NCI-H460 (cell line): ENCODE results near the gene UPK3BL1. TPM values are rescaled to one million over a fixed set of nuclear protein-coding genes. Genes with fewer than 3 reads are reported as not detected.
"Not testable (repeated sequence)": the region's sequence is repeated elsewhere in the genome, so short reads cannot be mapped to it uniquely, and the experiment has no call there.

ENCODE experiments used
- DNase-seq: peaks from one replicate; pipeline ENCODE4 v3.0.0-alpha.2; 2016; ENCODE audit warnings: low read depth; ENCODE audit errors: extremely low read depth
- total RNA-seq: library from RNA; depleted of rRNA; stranded (reverse); fragments of >200 nt; shearing (Covaris generic); gene quantifications from 2 replicates; pipeline ENCODE4 v1.2.3, GENCODE V29; 2014

UPK3BL1 gene
- total RNA-seq, 1 experiment from 2014 or later: 31.2 TPM

DNA sequence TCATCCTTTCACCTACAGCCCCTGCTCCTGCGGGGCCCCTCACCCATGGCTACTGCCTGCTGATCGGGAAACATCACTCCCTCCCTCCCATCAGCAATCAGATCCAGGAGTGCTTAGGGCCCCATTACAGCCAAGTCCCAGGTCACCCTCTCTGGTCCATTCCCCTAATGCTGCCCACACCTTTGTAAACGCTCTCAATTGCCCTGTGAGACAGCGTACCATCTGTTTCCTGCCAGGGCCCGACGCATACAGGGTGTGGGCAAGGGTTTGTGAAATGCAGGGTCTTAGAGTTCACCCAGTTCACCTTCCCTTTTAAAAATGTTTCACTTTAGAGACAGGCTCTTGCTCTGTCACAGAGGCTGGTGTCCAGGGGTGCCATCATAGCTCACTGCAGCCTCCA, 8.3 kb downstream of the UPK3BL1 start:
- DNase-seq: not testable (repeated sequence)

- not testable (repeated sequence) for DNase-seq
Observed at GRCh38 chr7:102630622-102631021, 12.0 kb downstream of the UPK3BL1 start.

DNA sequence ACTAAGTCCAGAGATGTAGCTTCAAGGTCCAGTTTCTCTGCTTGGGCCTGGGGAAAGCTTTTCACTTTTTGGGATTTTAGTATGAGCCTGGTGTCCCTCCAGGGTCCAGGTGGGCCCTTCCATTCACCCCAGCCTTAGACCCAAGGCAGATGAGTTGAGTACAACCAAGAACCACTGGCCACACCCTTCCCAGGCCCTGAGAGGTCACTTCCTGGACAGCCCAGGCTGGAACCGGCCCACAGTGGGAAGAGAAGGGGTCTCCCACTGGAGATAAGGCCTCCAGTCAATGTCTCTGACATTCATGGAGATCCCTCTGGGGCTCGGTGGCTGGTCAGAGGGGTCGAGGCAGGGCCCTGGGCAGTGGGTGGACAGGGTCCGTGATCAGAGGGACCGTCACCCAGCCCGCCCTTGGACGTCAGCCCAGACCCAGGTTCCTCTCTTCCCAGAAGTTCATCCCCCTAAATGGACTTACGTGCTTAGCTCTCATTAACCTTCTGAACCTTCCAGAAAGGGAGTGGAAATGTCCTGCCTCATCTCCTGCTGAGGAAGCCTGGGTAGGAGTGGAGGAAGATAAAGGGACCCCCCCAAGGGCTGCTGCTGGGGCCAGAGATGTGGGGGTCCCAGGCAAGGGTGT, 15.2 kb downstream of the UPK3BL1 start:
- DNase-seq: not testable (repeated sequence)

- DNase-seq: not testable (repeated sequence)
Observed at GRCh38 chr7:102618122-102618521, 24.5 kb downstream of the UPK3BL1 start.

DNA sequence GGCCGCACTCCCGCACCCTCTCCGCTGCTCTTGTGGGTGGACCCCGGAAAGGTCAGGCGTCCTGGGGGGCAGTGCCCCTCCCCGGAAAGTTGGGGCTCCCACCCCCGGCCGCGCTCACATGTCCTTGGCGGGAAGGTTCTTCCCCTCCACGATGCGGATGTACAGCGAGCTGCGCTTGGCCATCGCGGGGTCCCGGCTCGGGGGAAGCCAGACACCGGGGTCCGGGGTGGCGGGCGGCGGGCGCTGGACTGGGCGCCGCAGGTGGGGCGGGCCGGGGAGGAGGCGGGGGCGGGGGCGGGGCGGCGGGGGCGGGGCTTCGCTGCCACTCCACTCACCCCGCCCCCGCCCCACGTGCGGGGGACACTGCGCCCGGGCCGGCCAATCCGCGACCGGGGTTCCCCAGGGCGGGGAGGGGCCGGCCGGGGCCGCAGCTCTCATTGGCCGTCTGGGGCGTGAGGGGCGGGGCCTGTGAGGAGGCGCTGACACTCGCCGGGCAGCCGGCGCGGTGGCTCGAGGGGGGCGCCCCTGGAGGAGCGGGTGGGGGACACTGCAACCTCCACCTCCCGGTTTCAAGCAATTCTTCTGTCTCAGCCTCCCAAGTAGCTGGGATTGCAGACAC, 26.0 kb downstream of the UPK3BL1 start, which contains the start of gene RASA4:
Gene RASA4, minus strand, starts transcription at position 250 of the 619 bp plus-strand sequence. Its CDS starts 67 bp downstream, at position 183.
- not testable (repeated sequence) for DNase-seq

- not testable (repeated sequence) for DNase-seq
Observed at GRCh38 chr7:102615930-102616329, 26.7 kb downstream of the UPK3BL1 start.

- DNase-seq: not testable (repeated sequence)
Observed at GRCh38 chr7:102614873-102615272, 27.7 kb downstream of the UPK3BL1 start.

DNA sequence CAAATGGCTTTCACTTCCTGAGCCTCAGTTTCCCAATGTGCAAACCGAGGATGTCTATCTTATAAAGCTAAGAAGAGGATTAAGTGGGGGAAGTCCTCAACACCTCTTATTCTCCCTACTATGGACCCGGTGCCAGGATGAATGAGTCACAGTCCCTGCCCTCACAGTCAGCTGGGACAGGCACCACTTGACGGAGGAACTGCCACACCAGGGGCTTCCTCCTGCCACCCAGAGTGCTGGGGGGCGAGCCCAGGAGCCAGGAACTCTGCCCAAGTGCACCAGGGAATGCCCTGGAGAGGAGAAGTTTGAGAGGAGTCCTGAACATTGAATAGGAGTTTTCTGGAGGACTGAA, 28.3 kb downstream of the UPK3BL1 start:
- DNase-seq: not testable (repeated sequence)

- not testable (repeated sequence) for DNase-seq
Observed at GRCh38 chr7:102613575-102614345, 28.8 kb downstream of the UPK3BL1 start.

GRCh38 chr7:102611675-102612325, 30.8 kb downstream of the UPK3BL1 start:
- not testable (repeated sequence) for DNase-seq

- DNase-seq: not testable (repeated sequence)
Observed at GRCh38 chr7:102611013-102611674, 31.4 kb downstream of the UPK3BL1 start.

GRCh38 chr7:102610441-102610840, 32.1 kb downstream of the UPK3BL1 start:
- DNase-seq: not testable (repeated sequence)

DNA sequence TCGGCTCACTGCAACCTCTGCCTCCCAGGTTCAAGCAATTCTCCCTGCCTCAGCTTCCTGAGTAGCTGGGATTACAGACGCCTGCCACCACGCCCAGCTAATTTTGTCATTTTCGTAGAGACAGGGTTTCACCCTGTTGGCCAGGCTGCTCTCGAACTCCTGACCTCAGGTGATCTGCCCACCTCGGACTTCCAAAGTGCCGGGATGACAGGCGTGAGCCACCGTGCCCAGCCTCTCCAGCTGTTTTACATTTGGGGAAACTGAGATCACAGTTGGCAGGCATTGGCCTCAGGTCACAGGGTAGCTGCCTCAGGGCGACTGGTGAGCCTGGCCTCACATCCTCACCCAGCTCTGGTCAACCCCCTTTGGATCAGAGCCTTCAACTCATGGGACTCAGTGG, 32.9 kb downstream of the UPK3BL1 start:
- not testable (repeated sequence) for DNase-seq

GRCh38 chr7:102606848-102607247, 35.7 kb downstream of the UPK3BL1 start:
- DNase-seq: not testable (repeated sequence)

DNA sequence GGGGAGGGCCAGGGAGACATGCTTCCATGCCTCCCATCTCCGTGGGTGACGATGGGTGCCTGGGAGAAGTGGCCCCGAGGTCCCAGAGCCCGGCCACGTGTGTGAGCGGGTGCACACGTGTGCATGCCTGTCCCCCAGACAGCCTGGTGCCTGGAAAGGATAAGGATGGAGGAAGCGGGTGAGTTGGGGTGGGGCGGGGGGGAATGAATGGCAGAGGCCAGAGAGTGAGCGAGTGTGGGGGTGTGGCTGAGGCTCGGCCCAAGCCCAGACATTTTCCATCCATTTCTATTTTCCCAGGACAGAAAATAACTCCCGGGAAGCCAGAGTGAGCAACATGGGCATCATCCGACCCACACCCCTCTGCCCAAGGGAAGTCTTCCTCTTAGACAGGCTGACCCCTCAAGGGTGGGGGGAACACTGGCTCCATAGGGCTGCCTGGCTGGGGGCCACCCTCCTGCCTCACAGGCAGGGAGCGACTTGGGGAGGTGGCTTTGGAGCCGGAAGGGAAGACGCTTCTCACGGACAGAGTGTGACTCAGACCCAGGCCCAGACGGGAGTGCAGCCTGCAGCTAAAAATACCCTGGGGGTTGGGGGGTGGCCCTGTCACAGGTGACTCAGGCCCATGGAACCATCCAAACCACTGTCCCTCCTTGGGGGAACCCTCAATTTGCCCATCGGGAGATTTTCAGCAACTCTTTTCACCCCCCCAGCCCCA, 38.0 kb downstream of the UPK3BL1 start:
- not testable (repeated sequence) for DNase-seq

GRCh38 chr7:102602317-102602716, 40.3 kb downstream of the UPK3BL1 start:
- DNase-seq: not testable (repeated sequence)

GRCh38 chr7:102599699-102600098, 42.9 kb downstream of the UPK3BL1 start:
- not testable (repeated sequence) for DNase-seq

DNA sequence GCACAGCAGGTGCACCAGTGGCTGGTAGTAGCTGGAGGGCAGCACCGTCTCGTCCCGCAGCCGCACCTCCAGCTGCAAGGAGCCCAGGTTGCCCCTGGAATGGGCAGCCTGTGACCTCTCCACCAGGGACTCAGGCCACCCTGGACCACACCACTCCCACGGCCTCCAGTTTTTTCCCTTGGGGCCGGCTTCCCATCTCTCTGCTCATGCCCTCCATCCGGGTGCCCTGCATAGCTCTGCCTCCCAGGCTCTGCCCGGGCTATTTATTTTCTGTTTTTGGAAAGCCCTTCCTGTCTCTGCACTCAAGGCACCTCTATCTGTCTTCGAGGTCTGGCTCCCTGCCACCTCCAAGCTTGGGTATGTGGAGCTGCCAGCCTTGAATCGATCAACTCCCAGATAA, 46.6 kb downstream of the UPK3BL1 start:
- not testable (repeated sequence) for DNase-seq

DNA sequence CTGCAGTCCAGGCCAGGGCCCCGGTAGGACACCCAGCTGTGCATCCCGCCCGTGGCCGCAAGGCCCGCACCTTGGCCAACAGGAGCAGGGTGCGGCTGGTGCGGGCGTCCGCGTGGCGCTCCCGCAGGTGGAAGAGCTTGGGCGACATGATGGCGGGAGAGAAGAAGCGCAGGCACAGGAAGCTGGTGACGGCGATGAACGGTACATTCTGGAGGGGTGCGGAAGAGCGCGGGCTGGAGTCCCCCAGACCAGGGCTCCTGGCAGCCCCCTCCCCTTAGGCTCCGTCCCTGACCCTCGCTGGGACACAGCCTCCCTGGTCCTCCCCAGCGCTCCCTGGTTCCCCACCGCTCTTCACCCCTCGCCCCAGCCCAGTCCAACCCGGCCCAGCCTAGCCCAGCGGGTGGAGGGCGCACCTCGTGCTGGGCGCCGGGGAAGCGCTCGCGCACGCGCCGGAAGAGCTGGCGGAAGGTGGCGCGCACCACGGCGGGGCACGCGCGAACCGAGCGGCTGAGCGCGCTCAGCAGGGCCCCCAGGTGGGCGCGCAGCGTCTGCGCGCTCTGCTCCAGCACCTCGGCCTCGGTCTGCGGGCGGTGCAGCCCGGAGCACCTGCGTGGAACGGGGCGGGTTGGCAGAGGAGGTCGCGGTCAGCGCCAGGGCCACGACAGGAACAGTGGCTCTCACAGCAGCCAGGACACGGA, 48.8 kb downstream of the UPK3BL1 start:
- DNase-seq: not testable (repeated sequence)
